ENCODE measurements around the gene TAF8. TPM values are rescaled to one million over a fixed set of nuclear protein-coding genes. Genes with fewer than 3 reads are reported as not detected.
"Not testable (repeated sequence)": the region's sequence is repeated elsewhere in the genome, so short reads cannot be mapped to it uniquely, and the experiment has no call there.

TAF8 gene
- 28.7 TPM for total RNA-seq
- long read RNA-seq, full-length matches to known transcripts: 3 of 8 reads
- long read RNA-seq, partial matches to known transcripts: 0 of 8 reads
- long read RNA-seq, other reads (novel, unspliced or antisense): 5 of 8 reads

GRCh38 chr6:42050297-42051267 lies at the start of gene TAF8:
Gene TAF8, plus strand, starts transcription at chr6:42050524. Its CDS starts 18 bp downstream, at chr6:42050542.
- intact Hi-C loops (cut with DNase I): no loop called here
- DNase-seq: peak; percentile 96
- ATAC-seq (ENCODE audit: poor library complexity): peak; percentile 87

GRCh38 chr6:42001506-42001905 lies 48.8 kb upstream of the TAF8 start:
- ATAC-seq (ENCODE audit: poor library complexity) (no peak), DNase-seq (no peak)
- intact Hi-C loops (cut with DNase I): no loop called here

- intact Hi-C loops (cut with DNase I); ATAC-seq (ENCODE audit: poor library complexity); DNase-seq: not testable (repeated sequence)
Measured at GRCh38 chr6:42003658-42004057, 46.7 kb upstream of the TAF8 start.

GRCh38 chr6:42007286-42008137 lies 42.8 kb upstream of the TAF8 start:
- intact Hi-C loops (cut with DNase I): no loop called here
- DNase-seq (no peak), ATAC-seq (ENCODE audit: poor library complexity) (no peak)

GRCh38 chr6:42008138-42008528 lies 42.2 kb upstream of the TAF8 start:
- ATAC-seq (ENCODE audit: poor library complexity); intact Hi-C loops (cut with DNase I); DNase-seq: not testable (repeated sequence)

- intact Hi-C loops (cut with DNase I): no loop called here
- DNase-seq (no peak), ATAC-seq (ENCODE audit: poor library complexity) (no peak)
Measured at GRCh38 chr6:42009844-42010184, 40.5 kb upstream of the TAF8 start.

- intact Hi-C loops (cut with DNase I): no loop called here
- DNase-seq (no peak), ATAC-seq (ENCODE audit: poor library complexity) (peak; percentile 62)
Measured at GRCh38 chr6:42010185-42010891, 40.0 kb upstream of the TAF8 start.

GRCh38 chr6:42010909-42011308 lies 39.4 kb upstream of the TAF8 start:
- no peak for ATAC-seq (ENCODE audit: poor library complexity)
- intact Hi-C loops (cut with DNase I): no loop called here
- no peak for DNase-seq

GRCh38 chr6:42012501-42013133 lies 37.7 kb upstream of the TAF8 start:
- intact Hi-C loops (cut with DNase I): no loop called here
- no peak for ATAC-seq (ENCODE audit: poor library complexity)
- DNase-seq: no peak

GRCh38 chr6:42013134-42013516 lies 37.2 kb upstream of the TAF8 start:
- intact Hi-C loops (cut with DNase I): no loop called here
- DNase-seq: no peak
- ATAC-seq (ENCODE audit: poor library complexity): no peak

- peak; percentile 46 for DNase-seq
- intact Hi-C loops (cut with DNase I): no loop called here
- peak; percentile 59 for ATAC-seq (ENCODE audit: poor library complexity)
Measured at GRCh38 chr6:42017021-42017643, 33.2 kb upstream of the TAF8 start.

- ATAC-seq (ENCODE audit: poor library complexity): no peak
- intact Hi-C loops (cut with DNase I): no loop called here
Measured at GRCh38 chr6:42020967-42021366, 29.4 kb upstream of the TAF8 start.

GRCh38 chr6:42021847-42022754 lies 28.2 kb upstream of the TAF8 start:
- intact Hi-C loops (cut with DNase I): no loop called here

More at GRCh38 chr6:42020967-42021366, 29.4 kb upstream of the TAF8 start:
- no peak for DNase-seq

GRCh38 chr6:42022755-42023384 lies 27.5 kb upstream of the TAF8 start:
- ATAC-seq (ENCODE audit: poor library complexity): peak; percentile 35
- intact Hi-C loops (cut with DNase I): no loop called here
- DNase-seq: no peak

More at GRCh38 chr6:42021847-42022754, 28.2 kb upstream of the TAF8 start:
- peak; percentile 29 for ATAC-seq (ENCODE audit: poor library complexity)
- no peak for DNase-seq

GRCh38 chr6:42025066-42025844 lies 25.1 kb upstream of the TAF8 start:
- intact Hi-C loops (cut with DNase I): no loop called here
- DNase-seq: no peak
- ATAC-seq (ENCODE audit: poor library complexity): no peak

GRCh38 chr6:42025845-42026243 lies 24.5 kb upstream of the TAF8 start:
- intact Hi-C loops (cut with DNase I): no loop called here
- ATAC-seq (ENCODE audit: poor library complexity): no peak
- no peak for DNase-seq
